Liver (tissue), 9 donors: ENCODE data around the gene OMP. TPM values are rescaled to one million over a fixed set of nuclear protein-coding genes. Genes with fewer than 3 reads are reported as not detected.

Experiments used
- DNase-seq: peaks from one replicate; pipeline ENCODE4 v3.0.0-alpha.2; 2017; ENCODE audit warnings: low spot score
- H3K27ac ChIP-seq, 2 donors: one replicate each; pipeline ENCODE4 v1.7.0; 2013; ENCODE audit warnings: inconsistent platforms in 2 of 2, low read length in 2 of 2, control low read depth in 1 of 2, low read depth in 1 of 2, mild to moderate bottlenecking in 1 of 2
- H3K27me3 ChIP-seq, 4 donors: one replicate each; pipeline versions ENCODE4 v1.6.1 to v1.7.0; 2013; ENCODE audit warnings: low read length in 3 of 4, inconsistent platforms in 1 of 4, mild to moderate bottlenecking in 1 of 4, moderate library complexity in 1 of 4; ENCODE audit not compliant: control insufficient read depth in 4 of 4, insufficient read depth in 4 of 4
- H3K36me3 ChIP-seq, 4 donors: one replicate each; pipeline versions ENCODE4 v1.6.1 to v1.7.0; 2013; ENCODE audit warnings: low read length in 3 of 4, mild to moderate bottlenecking in 3 of 4, low read depth in 1 of 4, moderate library complexity in 1 of 4; ENCODE audit not compliant: control insufficient read depth in 4 of 4, insufficient read depth in 3 of 4
- H3K4me1 ChIP-seq, 4 donors: one replicate each; pipeline versions ENCODE4 v1.6.1 to v1.7.0; 2013; ENCODE audit warnings: low read length in 3 of 4, mild to moderate bottlenecking in 3 of 4, moderate library complexity in 1 of 4; ENCODE audit not compliant: control insufficient read depth in 4 of 4, insufficient read depth in 4 of 4
- H3K4me3 ChIP-seq, 3 donors: one replicate each; pipeline versions ENCODE4 v1.6.1 to v1.7.0; 2013; ENCODE audit warnings: low read length in 3 of 3, control low read depth in 1 of 3, low read depth in 1 of 3, mild to moderate bottlenecking in 1 of 3
- H3K9ac ChIP-seq, 2 donors: one replicate each; pipeline ENCODE4 v1.7.0; 2013; ENCODE audit warnings: low read length in 2 of 2, mild to moderate bottlenecking in 2 of 2, moderate library complexity in 2 of 2, control low read depth in 1 of 2, low read depth in 1 of 2
- H3K9me3 ChIP-seq, 4 donors: one replicate each; pipeline versions ENCODE4 v1.6.1 to v1.7.0; 2013; ENCODE audit warnings: low read length in 3 of 4; ENCODE audit not compliant: control insufficient read depth in 4 of 4
- ATF3 ChIP-seq: IDR thresholded peaks from 2 replicates; pipeline ENCODE4 v1.6.1; 2016; ENCODE audit warnings: antibody characterized with exemption
- CTCF ChIP-seq: fragments of 150-350 bp; IDR thresholded peaks from 2 replicates; pipeline ENCODE4 v1.5.1; 2017; ENCODE audit warnings: improper control_type of control experiment, low read depth, low read length; ENCODE audit not compliant: missing input control
- EGR1 ChIP-seq, 2 donors: IDR thresholded peaks; 2 replicates each; pipeline ENCODE4 v1.6.1; 2016 to 2018; ENCODE audit warnings: antibody characterized with exemption in 2 of 2, low read depth in 2 of 2
- FOXA2 ChIP-seq: IDR thresholded peaks from 2 replicates; pipeline ENCODE4 v1.6.1; 2016; ENCODE audit warnings: antibody characterized with exemption
- HNF4A ChIP-seq, 2 donors: conservative IDR thresholded peaks; 2 replicates each; pipeline ENCODE4 v1.6.1; 2016; ENCODE audit warnings: antibody characterized with exemption in 2 of 2, mild to moderate bottlenecking in 2 of 2
- HNF4G ChIP-seq: IDR thresholded peaks from 2 replicates; pipeline ENCODE4 v1.6.1; 2016; ENCODE audit warnings: antibody characterized with exemption
- JUND ChIP-seq, 2 donors: IDR thresholded peaks; 2 replicates each; pipeline ENCODE4 v1.6.1; 2016; ENCODE audit warnings: antibody characterized with exemption in 2 of 2
- MAX ChIP-seq: IDR thresholded peaks from 2 replicates; pipeline ENCODE4 v1.6.1; 2016; ENCODE audit warnings: antibody characterized with exemption
- NR2F2 ChIP-seq: IDR thresholded peaks from 2 replicates; pipeline ENCODE4 v1.6.1; 2016; ENCODE audit warnings: antibody characterized with exemption
- RAD21 ChIP-seq, 2 donors: IDR thresholded peaks; 2 replicates each; pipeline ENCODE4 v1.6.1; 2016; ENCODE audit warnings: antibody characterized with exemption in 2 of 2, mild to moderate bottlenecking in 2 of 2
- RXRA ChIP-seq, 2 donors: IDR thresholded peaks; 2 replicates each; pipeline ENCODE4 v1.6.1; 2017 to 2018; ENCODE audit warnings: antibody characterized with exemption in 2 of 2, mild to moderate bottlenecking in 1 of 2
- SP1 ChIP-seq: IDR thresholded peaks from 2 replicates; pipeline ENCODE4 v1.6.1; 2018; ENCODE audit warnings: antibody characterized with exemption, mild to moderate bottlenecking
- YY1 ChIP-seq: IDR thresholded peaks from 2 replicates; pipeline ENCODE4 v1.6.1; 2016; ENCODE audit warnings: antibody characterized with exemption, mild to moderate bottlenecking
- WGBS: extraction: QIAGEN DNeasy Blood & Tissue Kit; methylation state at CpG from one replicate; pipeline ENCODE4 v1.1.7; 2013; 5-methylcytosine and 5-hydroxymethylcytosine counted together
- polyA plus RNA-seq, 2 donors: library from polyadenylated mRNA; stranded (reverse) in 1 of 2; unstranded in 1 of 2; fragments of 200-250 nt in 1 of 2; fragments of >200 nt in 1 of 2; fragmentation: Nextera tagmentation in 1 of 2; extraction: Ambion mirVana in 1 of 2; gene quantifications; one replicate each; pipeline versions ENCODE4 v1.2.1 to v1.2.3, GENCODE V29; 2013 to 2015
- total RNA-seq, 2 donors: library from RNA; depleted of rRNA; stranded (reverse); fragments of >200 nt; gene quantifications; one replicate each; pipeline ENCODE4 v1.2.3, GENCODE V29; 2014
- TF ChIP-seq, protein P1 (sequence below): IDR thresholded peaks from 2 replicates; pipeline ENCODE4 v1.6.1; 2016; ENCODE audit warnings: antibody characterized with exemption
- donor health status: healthy.
- donor health status: healthy.
- donor health status: healthy.
- donor health status: healthy.
- donor health status: healthy.

OMP gene
- total and polyA plus RNA-seq, 4 donors, result 0.24 to 0.75 (median 0.65) TPM; not detected in 1

- no peak for DNase-seq
- H3K9me3 ChIP-seq, result no peaks in the 10 kb centered on the region
- no peak for TF ChIP-seq HNF4A (conservative IDR thresholded peaks at IDR 0.05)
- TF ChIP-seq HNF4G, result no peak
- TF ChIP-seq SP1, result no peak
- no peak for TF ChIP-seq ATF3
- TF ChIP-seq CTCF, result no peak
- no peak for TF ChIP-seq NR2F2
- TF ChIP-seq MAX, result no peak
- TF ChIP-seq, protein P1, sequence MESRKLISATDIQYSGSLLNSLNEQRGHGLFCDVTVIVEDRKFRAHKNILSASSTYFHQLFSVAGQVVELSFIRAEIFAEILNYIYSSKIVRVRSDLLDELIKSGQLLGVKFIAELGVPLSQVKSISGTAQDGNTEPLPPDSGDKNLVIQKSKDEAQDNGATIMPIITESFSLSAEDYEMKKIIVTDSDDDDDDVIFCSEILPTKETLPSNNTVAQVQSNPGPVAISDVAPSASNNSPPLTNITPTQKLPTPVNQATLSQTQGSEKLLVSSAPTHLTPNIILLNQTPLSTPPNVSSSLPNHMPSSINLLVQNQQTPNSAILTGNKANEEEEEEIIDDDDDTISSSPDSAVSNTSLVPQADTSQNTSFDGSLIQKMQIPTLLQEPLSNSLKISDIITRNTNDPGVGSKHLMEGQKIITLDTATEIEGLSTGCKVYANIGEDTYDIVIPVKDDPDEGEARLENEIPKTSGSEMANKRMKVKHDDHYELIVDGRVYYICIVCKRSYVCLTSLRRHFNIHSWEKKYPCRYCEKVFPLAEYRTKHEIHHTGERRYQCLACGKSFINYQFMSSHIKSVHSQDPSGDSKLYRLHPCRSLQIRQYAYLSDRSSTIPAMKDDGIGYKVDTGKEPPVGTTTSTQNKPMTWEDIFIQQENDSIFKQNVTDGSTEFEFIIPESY, result no peak
- TF ChIP-seq RAD21 (IDR thresholded peaks at IDR 0.05), result no peak
- no peak for TF ChIP-seq YY1
- no peak for TF ChIP-seq JUND (IDR thresholded peaks at IDR 0.05)
- no peak for TF ChIP-seq EGR1 (IDR thresholded peaks at IDR 0.05; ENCODE audit: low read depth in 2 of 2)
- TF ChIP-seq FOXA2, result no peak
- no peak overlapping the region for H3K9ac ChIP-seq
- no peaks in the 10 kb centered on the region for H3K36me3 ChIP-seq
- H3K4me3 ChIP-seq, result no peak overlapping the region
- 96% methylated on average over 4 of the region's 4 CpGs for WGBS
- peaks cover 17 to 41% (median 27%) of the 10 kb centered on the region in 4 donors for H3K4me1 ChIP-seq
- H3K27ac ChIP-seq, result no peak overlapping the region
- no peaks in the 10 kb centered on the region for H3K27me3 ChIP-seq
Observed at GRCh38 chr11:77141475-77141874, 38.8 kb downstream of the OMP start.

DNA sequence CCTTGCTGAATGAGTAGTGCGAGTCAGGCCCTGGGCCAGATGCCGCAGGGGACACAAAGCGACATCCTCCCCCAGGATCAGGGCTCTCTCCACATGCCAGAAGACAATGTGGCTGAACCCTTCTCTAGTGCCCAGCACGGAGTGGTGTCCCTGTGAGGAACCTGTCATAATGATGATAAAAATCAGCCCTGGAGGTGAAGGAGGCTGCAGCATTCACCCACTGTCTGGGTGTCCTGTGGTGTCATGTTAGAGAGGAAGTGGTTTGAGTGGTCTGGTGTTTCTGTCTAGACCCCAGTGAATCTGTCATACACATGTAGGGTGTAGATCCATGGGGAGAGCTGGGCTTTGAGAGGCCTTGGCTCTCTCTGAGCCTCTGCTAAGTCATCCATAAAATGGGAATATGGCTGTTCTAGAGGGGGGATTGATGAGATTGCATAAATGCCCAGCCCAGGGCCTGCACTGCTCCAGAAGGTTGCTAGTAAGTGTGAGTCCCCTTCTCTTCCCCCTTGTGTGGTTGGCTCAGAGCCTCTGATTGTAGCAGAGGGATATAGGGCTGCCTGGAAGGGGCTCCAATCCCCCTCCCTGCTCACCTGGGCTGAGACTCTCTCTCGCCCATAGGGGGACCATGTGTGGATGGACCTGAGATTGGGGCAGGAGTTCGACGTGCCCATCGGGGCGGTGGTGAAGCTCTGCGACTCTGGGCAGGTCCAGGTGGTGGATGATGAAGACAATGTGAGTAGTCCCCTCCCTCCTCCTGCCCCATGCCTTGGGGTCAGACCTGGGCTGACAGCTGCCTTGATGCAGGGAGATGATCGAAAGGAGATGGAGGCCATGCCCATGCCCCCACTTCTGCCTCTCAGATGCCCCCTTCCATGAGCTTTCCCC lies 39.7 kb downstream of the OMP start:
- TF ChIP-seq RXRA (IDR thresholded peaks at IDR 0.05), result no peak
- no peaks in the 10 kb centered on the region for H3K27me3 ChIP-seq
- no peak overlapping the region for H3K27ac ChIP-seq
- DNase-seq, result no peak
- no peak overlapping the region for H3K4me3 ChIP-seq
- no peaks in the 10 kb centered on the region for H3K36me3 ChIP-seq
- H3K9me3 ChIP-seq, result no peaks in the 10 kb centered on the region
- 97% methylated on average over 11 of the region's 11 CpGs for WGBS
- H3K9ac ChIP-seq, result no peak overlapping the region
- peaks cover 16 to 35% (median 23%) of the 10 kb centered on the region in 4 donors for H3K4me1 ChIP-seq
